MV-4-11 (cell line): ENCODE measurements around the gene XPR1.
"Not testable (repeated sequence)": the region's sequence is repeated elsewhere in the genome, so short reads cannot be mapped to it uniquely, and the experiment has no call there.

Experiments
- DNase-seq: peaks from one replicate; lab custom pipeline; 2025; lab: John Stamatoyannopoulos, UW

Gene XPR1

GRCh38 chr1:180644526-180645192 lies 12.8 kb downstream of the XPR1 start:
- DNase-seq, result no peak

DNA sequence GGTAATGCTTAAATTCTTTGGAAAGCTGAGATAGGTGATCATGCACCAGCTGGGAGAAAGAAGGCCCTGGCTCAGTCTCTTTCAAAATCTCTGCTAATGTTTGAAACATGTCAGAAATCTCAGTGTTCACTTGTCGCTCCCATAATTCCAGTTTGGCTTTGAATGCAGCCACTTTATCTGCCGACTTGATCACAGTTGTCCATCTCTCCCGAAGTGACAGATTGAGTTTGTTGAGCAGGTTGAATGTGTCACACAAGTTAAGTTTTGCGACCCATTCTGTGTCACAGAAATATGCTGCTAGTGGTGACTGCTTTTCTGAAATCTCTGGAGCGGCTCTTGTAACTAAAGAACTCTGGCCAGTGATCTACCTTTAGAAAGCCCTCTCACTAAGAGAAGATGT lies 13.4 kb downstream of the XPR1 start:
- DNase-seq, result not testable (repeated sequence)

DNA sequence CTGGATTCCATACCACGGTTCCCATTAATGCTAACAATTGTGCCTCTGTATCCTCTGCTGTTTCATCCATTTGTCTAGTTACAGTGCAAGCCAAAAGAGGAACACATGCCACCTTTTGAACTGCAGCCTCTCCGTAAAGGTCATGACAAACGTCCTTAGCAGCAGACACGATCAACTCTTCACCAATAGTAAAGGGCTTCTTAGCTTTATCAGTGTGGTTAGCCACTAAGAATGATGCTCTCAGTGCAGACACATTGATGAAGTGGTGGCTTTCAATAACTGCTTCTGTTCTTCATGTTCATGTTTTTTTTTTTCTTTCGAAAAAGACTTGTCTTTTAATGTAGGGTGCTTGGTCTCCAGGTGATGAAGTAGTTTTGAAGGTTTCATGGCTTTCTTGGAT lies 14.3 kb downstream of the XPR1 start:
- DNase-seq, result no peak

DNA sequence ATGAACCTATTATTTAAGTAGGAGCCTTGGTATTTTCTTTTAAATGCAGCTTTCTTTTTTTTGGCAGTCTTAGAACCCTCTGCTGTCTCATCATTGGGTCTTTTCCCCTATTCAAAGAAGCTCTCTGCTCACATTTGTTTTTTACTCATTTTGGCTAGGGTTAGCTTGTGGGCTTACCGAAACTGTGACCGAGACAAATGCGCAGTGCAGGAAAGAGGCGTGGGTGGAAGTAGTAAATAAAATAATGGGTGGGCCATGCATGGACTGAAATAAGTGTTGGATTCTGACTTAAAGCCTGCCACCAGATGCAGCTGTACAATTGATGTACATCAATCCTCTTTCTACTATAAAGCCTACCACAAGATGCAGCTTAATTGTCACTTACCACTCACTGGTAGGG lies 14.7 kb downstream of the XPR1 start:
- no peak for DNase-seq

DNA sequence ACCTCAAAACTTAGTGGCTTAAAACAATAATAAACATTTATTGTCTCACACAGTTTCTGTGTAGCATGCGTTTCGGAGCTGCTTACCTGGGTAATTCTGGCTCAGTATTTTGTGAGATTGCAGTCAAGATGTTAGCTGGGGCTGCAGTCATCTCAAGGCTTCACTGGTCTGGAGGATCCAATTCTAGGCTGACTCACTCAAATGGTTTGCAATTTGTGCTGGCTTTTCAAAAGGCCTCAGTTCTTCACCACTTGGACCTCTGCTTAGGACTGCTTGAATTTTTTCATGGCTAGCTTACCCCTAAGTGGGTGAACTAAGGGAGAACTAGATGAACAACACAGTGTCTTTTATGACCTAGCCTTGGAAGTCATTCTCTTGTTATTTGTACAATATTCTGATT lies 21.0 kb downstream of the XPR1 start:
- DNase-seq, result no peak

GRCh38 chr1:180662709-180663108 lies 30.9 kb downstream of the XPR1 start:
- DNase-seq, result no peak

DNA sequence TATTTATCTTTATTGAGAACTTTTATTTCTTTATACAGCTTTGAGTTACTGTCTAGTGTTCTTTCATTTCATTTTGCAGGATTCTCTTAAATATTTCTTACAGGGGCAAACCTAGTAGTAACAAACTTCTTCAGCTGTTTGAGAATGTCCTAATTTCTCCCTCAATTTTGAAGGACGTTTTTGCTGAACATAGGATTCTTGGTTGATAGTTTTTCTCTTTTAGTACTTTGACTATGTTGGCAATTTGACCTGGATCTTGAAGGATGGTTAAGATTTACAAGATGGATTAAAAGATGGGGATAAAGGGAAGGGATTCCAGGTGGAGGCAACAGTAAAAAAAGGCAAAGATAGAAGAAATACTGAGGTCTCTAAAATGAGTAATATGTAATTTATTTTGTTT lies 38.9 kb downstream of the XPR1 start:
- no peak for DNase-seq

GRCh38 chr1:180672105-180672504 lies 40.3 kb downstream of the XPR1 start:
- no peak for DNase-seq

DNA sequence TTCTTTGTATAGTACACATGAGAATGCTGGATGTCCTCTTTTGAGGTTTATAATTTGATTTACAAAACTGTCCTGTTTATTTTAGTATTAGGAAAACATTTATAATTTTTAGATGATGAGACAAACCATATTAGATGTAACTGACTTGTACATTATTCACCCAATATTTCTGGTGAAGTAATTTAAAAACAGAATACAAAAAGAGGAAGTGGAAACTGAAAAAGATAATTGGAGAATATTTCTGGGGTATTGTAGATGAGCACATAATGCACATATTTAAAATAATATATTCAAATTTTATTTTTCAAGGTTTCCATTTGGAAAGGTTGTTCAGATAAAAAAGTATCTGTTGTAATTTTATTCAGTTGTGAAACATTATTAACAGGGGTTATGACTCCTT lies 40.7 kb downstream of the XPR1 start:
- DNase-seq, result peak; percentile 52

DNA sequence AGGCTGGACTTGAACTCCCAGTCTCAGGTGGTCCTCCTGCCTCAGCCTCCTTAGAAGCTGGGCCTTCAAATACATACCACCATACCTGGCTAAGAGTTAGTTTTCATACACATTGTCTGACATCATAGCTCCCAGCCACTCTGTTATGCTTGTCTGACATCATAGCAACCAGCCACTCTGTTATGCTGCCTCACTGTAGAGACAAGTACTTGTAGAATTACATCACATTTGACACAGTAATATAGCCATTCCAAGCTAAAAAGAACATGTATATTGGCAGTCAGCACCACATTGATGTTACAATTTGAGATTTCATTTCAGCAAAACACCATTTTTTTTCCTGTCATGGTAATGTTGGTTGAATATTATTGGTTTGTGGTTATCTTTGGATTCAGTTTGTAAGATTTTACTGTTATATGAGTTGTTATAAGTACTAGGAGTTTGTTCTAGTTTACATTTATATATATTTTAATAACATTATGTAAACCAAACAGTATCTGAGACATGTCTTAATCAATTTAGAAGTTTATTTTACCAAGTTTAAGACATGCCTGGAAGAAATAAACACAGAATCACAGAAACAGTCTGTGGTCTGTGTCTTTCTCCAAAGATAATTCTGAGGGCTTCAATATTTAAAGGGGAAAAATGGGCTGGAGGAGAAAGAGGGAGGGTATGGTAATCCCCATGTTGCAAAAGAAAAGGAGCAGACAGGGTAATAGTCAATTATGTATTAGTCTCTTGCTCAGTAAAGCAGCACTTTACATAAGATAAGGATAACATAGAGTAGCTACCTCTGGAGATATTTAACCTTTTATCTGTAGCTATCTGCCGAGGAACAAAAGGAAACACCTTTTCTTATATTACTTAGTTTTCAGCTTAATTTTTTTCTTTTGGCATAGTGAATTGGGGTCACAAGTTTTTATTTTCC lies 43.0 kb downstream of the XPR1 start:
- peak; percentile 18 for DNase-seq

GRCh38 chr1:180675586-180675985 lies 43.8 kb downstream of the XPR1 start:
- no peak for DNase-seq

- peak; percentile 50 for DNase-seq
Measured at GRCh38 chr1:180680558-180681144, 48.8 kb downstream of the XPR1 start.

GRCh38 chr1:180683117-180683516 lies 51.3 kb downstream of the XPR1 start:
- not testable (repeated sequence) for DNase-seq

- no peak for DNase-seq
Measured at GRCh38 chr1:180691322-180691913, 59.6 kb downstream of the XPR1 start.

GRCh38 chr1:180693564-180694244 lies 61.9 kb downstream of the XPR1 start:
- DNase-seq, result no peak

DNA sequence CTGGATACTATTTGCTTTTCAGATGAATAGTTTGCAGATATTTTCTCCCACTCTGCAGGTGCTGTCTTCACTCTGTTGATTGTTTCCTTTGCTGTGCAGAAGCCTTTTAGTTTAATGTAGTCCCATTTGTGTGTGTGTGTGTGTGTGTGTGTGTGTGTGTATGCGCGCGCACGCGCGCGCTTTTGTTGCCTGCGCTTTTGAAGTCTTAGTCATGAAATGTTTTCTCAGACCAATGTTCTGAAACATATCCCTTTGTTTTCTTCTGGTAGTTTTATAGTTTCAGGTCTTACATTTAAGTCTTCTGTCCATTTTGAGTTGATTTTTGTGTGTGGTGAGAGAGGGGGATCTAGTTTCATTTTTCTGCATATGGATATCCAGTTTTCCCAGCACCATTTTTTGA lies 63.5 kb downstream of the XPR1 start:
- DNase-seq, result no peak

- DNase-seq, result no peak
Measured at GRCh38 chr1:180696361-180696760, 64.5 kb downstream of the XPR1 start.

- no peak for DNase-seq
Measured at GRCh38 chr1:180698580-180698979, 66.8 kb downstream of the XPR1 start.

- DNase-seq, result not testable (repeated sequence)
Measured at GRCh38 chr1:180702376-180702775, 70.6 kb downstream of the XPR1 start.

- not testable (repeated sequence) for DNase-seq
Measured at GRCh38 chr1:180710746-180711145, 78.9 kb downstream of the XPR1 start.

DNA sequence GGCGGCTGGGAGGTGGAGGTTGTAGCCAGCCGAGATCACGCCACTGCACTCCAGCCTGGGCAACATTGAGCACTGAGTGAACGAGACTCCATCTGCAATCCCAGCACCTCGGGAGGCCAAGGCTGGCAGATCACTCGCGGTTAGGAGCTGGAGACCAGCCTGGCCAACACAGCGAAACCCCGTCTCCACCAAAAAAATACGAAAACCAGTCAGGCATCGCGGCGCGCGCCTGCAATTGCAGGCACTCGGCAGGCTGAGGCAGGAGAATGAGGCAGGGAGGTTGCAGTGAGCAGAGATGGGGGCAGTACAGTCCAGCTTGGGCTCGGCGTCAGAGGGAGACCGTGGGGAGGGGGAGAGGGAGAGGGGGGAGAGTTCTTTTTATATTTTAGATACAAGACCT lies 79.4 kb downstream of the XPR1 start:
- not testable (repeated sequence) for DNase-seq

DNA sequence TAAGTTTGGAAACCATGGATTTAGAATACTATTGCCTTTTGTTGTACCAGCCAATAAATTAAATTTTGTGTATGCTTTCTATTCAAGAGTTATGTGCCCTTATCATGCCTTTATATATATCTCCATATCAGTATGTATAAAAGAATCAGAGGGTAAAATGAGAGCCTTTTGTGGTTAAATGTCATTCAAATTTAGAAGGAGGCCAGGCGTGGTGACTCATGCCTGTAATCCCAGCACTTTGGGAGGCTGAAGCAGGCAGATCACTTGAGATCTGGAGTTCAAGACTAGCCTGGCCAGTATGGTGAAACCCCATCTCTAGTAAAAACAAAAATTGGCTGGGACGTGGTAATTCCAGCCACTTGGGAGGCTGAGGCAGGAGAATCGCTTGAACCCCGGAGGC lies 88.9 kb downstream of the XPR1 start:
- no peak for DNase-seq
